ENCODE results near the gene TTLL5. TPM values are rescaled to one million over a fixed set of nuclear protein-coding genes. Genes with fewer than 3 reads are reported as not detected.

TTLL5 gene
- total and polyA plus RNA-seq, 10 of the 15 experiments (the other 5 are each of a cell fraction or from before 2014, with no cell fraction given) = 3.2 to 25.9 (median 13.8) TPM

GRCh38 chr14:75976826-75977581, 316.0 kb downstream of the TTLL5 start (continued):
- no peak for TF ChIP-seq REST (IDR thresholded peaks at IDR 0.05; ENCODE audit: low read depth, low read length)
- TF ChIP-seq GATAD2B (conservative IDR thresholded peaks at IDR 0.05; ENCODE audit: low read depth) = no peak
- TF ChIP-seq ZNF622 (IDR thresholded peaks at IDR 0.05) = no peak

GRCh38 chr14:75977582-75977943, 316.5 kb downstream of the TTLL5 start:
- no peaks in the 10 kb centered on the region for H3K9me3 ChIP-seq (replicated peaks; ENCODE audit: control insufficient read depth, insufficient read depth, low read length)
- ATAC-seq (no peak), FAIRE-seq (no peak), DNase-seq (ENCODE audit: low read depth, low spot score) (no peak)
- H3K36me3 ChIP-seq (ENCODE audit: control insufficient read depth in 2 of 2, insufficient read depth in 2 of 2, low read length in 1 of 2) = no peaks in the 10 kb centered on the region
- H3K4me1 ChIP-seq (ENCODE audit: control insufficient read depth, insufficient read depth, low read length) = peaks cover 22% of the 10 kb centered on the region
- H3K27ac ChIP-seq (ENCODE audit: control insufficient read depth, insufficient read depth) = no peak overlapping the region
- no TSS peak for BruUV-seq (replicated peaks)
- ChIA-PET RAD21 (ENCODE audit: unreplicated experiment) (interaction anchor here (1.2 to 11.1 kb wide), 4 partner anchors 8 to 266 kb away, joined by 4 to 179 read pairs (median 87); partner anchors contain the start of gene IFT43), CTCF (interaction anchor here (1.4 to 15.4 kb wide), 4 partner anchors 10 to 266 kb away, joined by 4 to 390 read pairs (median 142); no protein-coding TSS in a partner anchor), SMC1A (ENCODE audit: uncharacterized antibody, unreplicated experiment) (interaction anchor here (0.9 to 13.7 kb wide), 7 partner anchors 8 to 268 kb away, joined by 3 to 190 read pairs (median 5); partner anchors contain the start of gene IFT43), POLR2A (interaction anchor here (0.6 kb wide), 1 partner anchor 255 kb away, joined by 5 read pairs; no protein-coding TSS in a partner anchor)
- H3K27me3 ChIP-seq (replicated peaks in 1 of 2; ENCODE audit: control insufficient read depth in 2 of 2, insufficient read depth in 2 of 2, low read length in 1 of 2) = no peaks in the 10 kb centered on the region
- H3K4me2 ChIP-seq (ENCODE audit: control insufficient read depth, insufficient read depth) = no peak overlapping the region
- no peak overlapping the region for H3K4me3 ChIP-seq
- intact Hi-C loops (cut with micrococcal nuclease; ENCODE audit: unreplicated experiment) = loop anchor here (10.0 kb wide), 1 partner anchor 803 kb away; the partner anchor contains the start of gene TMED10
- in situ Hi-C loops (cut with MboI) = no loop called here
- H3K79me2 ChIP-seq (ENCODE audit: control insufficient read depth, insufficient read depth, low read length) = no peaks in the 10 kb centered on the region
- TF ChIP-seq PKNOX1 (IDR thresholded peaks at IDR 0.05) (no peak), STAT3 (IDR thresholded peaks at IDR 0.05; ENCODE audit: low read depth, low read length) (no peak), SIN3A (IDR thresholded peaks at IDR 0.05; ENCODE audit: low read depth, low read length) (no peak), SUZ12 (IDR thresholded peaks at IDR 0.05; ENCODE audit: unreplicated experiment) (no peak), RBBP5 (conservative IDR thresholded peaks at IDR 0.05) (no peak), ZSCAN29 (IDR thresholded peaks at IDR 0.05) (no peak), USF2 (IDR thresholded peaks at IDR 0.05; ENCODE audit: borderline replicate concordance, low read depth, low read length) (no peak), RB1 (IDR thresholded peaks at IDR 0.05; ENCODE audit: borderline replicate concordance) (no peak), NFIC (IDR thresholded peaks at IDR 0.05; ENCODE audit: low read depth, low read length) (no peak), GABPA (IDR thresholded peaks at IDR 0.05; ENCODE audit: low read depth) (no peak), SPI1 (IDR thresholded peaks at IDR 0.05; ENCODE audit: borderline replicate concordance, insufficient read depth, low read depth, low read length) (no peak)
- H2AFZ ChIP-seq (ENCODE audit: control insufficient read depth, low read depth, low read length) = no peak overlapping the region
- no peaks in the 10 kb centered on the region for H4K20me1 ChIP-seq (ENCODE audit: control insufficient read depth, insufficient read depth)
- no peak overlapping the region for H3K9ac ChIP-seq (ENCODE audit: control insufficient read depth, insufficient read depth, low read length)
- 67% methylated on average over 3 of the region's 3 CpGs for WGBS (ENCODE audit: insufficient coverage, insufficient replicate concordance, low lambda C conversion rate, missing lambda C conversion rate)
